ENCODE data around the gene OPHN1. TPM values are rescaled to one million over a fixed set of nuclear protein-coding genes. Genes with fewer than 3 reads are reported as not detected.

OPHN1 gene
- total and polyA plus RNA-seq, 2 of the 13 experiments (the other 11 are each of a cell fraction or from before 2014, with no cell fraction given), result 1.6 to 1.7 TPM

GRCh38 chrX:68365341-68365740 lies 68.0 kb downstream of the OPHN1 start:
- no TSS peak for BruUV-seq (replicated peaks)
- FAIRE-seq, result no peak
- Histone ChIP-seq H3K9ac (ENCODE audit: insufficient read depth, low read depth, low read length) (no peak overlapping the region), H3K4me3 (replicated peaks in 1 of 3; ENCODE audit: insufficient read depth in 1 of 3, low read depth in 2 of 3, low read length in 3 of 3) (no peak overlapping the region), H3K36me3 (replicated peaks in 1 of 2; ENCODE audit: control insufficient read depth in 1 of 2, insufficient read depth in 2 of 2, low read length in 2 of 2) (no peaks in the 10 kb centered on the region), H3K4me2 (ENCODE audit: low read depth, low read length) (no peak overlapping the region), H3K4me1 (ENCODE audit: insufficient read depth, low read length) (no peaks in the 10 kb centered on the region), H3K27me3 (ENCODE audit: control insufficient read depth in 1 of 2, insufficient read depth in 2 of 2, low read length in 2 of 2) (no peaks in the 10 kb centered on the region), H3K27ac (ENCODE audit: extremely low read length, insufficient read depth, low read length) (no peak overlapping the region), H3K79me2 (ENCODE audit: insufficient read depth, low read length) (no peaks in the 10 kb centered on the region), H2AFZ (ENCODE audit: low read length) (no peak overlapping the region), H3K9me3 (ENCODE audit: low read length) (no peaks in the 10 kb centered on the region), H4K20me1 (ENCODE audit: insufficient read depth, low read length) (no peaks in the 10 kb centered on the region)
- TF ChIP-seq ZNF282 (IDR thresholded peaks at IDR 0.05; ENCODE audit: partially characterized antibody) (no peak), CC2D1A (CRISPR knock-in tag; IDR thresholded peaks at IDR 0.05) (no peak), ZNF234 (CRISPR knock-in tag; conservative IDR thresholded peaks at IDR 0.05) (no peak), ZBTB14 (CRISPR knock-in tag; IDR thresholded peaks at IDR 0.05) (no peak), U2AF2 (IDR thresholded peaks at IDR 0.05; ENCODE audit: low read depth, low read length) (no peak), ARID2 (CRISPR knock-in tag; IDR thresholded peaks at IDR 0.05; ENCODE audit: borderline replicate concordance) (no peak), SP4 (CRISPR knock-in tag; IDR thresholded peaks at IDR 0.05) (no peak), MAFK (conservative IDR thresholded peaks at IDR 0.05 in 1 of 2, IDR thresholded peaks at IDR 0.05 in 1 of 2; ENCODE audit: low read length in 2 of 2) (no peak)
- intact Hi-C loops (cut with micrococcal nuclease; ENCODE audit: unreplicated experiment), result no loop called here
- ATAC-seq, result no peak
- in situ Hi-C loops (cut with HindIII; ENCODE audit: extremely low pct_ligation_motif_present, low pct_unique_long_range_greater_than_20kb), result no loop called here
- ChIA-PET CTCF (ENCODE audit: low intra/inter-chr PET ratio, low total read pairs) (no interaction called here), POLR2A (no interaction called here)
- 86% methylated on average over 4 of the region's 4 CpGs for WGBS (ENCODE audit: low lambda C conversion rate)
- DNase-seq (ENCODE audit: low spot score), result no peak

GRCh38 chrX:68363984-68364383 lies 69.3 kb downstream of the OPHN1 start:
- Histone ChIP-seq H3K27me3 (ENCODE audit: control insufficient read depth in 1 of 2, insufficient read depth in 2 of 2, low read length in 2 of 2) (no peaks in the 10 kb centered on the region), H3K4me3 (replicated peaks in 1 of 3; ENCODE audit: insufficient read depth in 1 of 3, low read depth in 2 of 3, low read length in 3 of 3) (no peak overlapping the region), H3K4me2 (ENCODE audit: low read depth, low read length) (no peak overlapping the region), H3K79me2 (ENCODE audit: insufficient read depth, low read length) (no peaks in the 10 kb centered on the region), H3K36me3 (replicated peaks in 1 of 2; ENCODE audit: control insufficient read depth in 1 of 2, insufficient read depth in 2 of 2, low read length in 2 of 2) (no peaks in the 10 kb centered on the region), H3K27ac (ENCODE audit: extremely low read length, insufficient read depth, low read length) (no peak overlapping the region), H3K9ac (ENCODE audit: insufficient read depth, low read depth, low read length) (no peak overlapping the region), H2AFZ (ENCODE audit: low read length) (no peak overlapping the region), H3K9me3 (ENCODE audit: low read length) (no peaks in the 10 kb centered on the region), H4K20me1 (ENCODE audit: insufficient read depth, low read length) (no peaks in the 10 kb centered on the region), H3K4me1 (ENCODE audit: insufficient read depth, low read length) (no peaks in the 10 kb centered on the region)
- TF ChIP-seq NCOA2 (CRISPR knock-in tag; IDR thresholded peaks at IDR 0.05), result no peak
- no peak for TF ChIP-seq ZMAT5 (CRISPR knock-in tag; IDR thresholded peaks at IDR 0.05; ENCODE audit: borderline replicate concordance, low read depth)
- no peak for TF ChIP-seq LCORL (IDR thresholded peaks at IDR 0.05)
- TF ChIP-seq LCORL (CRISPR knock-in tag; IDR thresholded peaks at IDR 0.05), result no peak
- in situ Hi-C loops (cut with HindIII; ENCODE audit: extremely low pct_ligation_motif_present, low pct_unique_long_range_greater_than_20kb), result no loop called here
- intact Hi-C loops (cut with micrococcal nuclease; ENCODE audit: unreplicated experiment), result no loop called here
- WGBS (ENCODE audit: low lambda C conversion rate), result 100% methylated on average over 2 of the region's 2 CpGs
- no TSS peak for BruUV-seq (replicated peaks)
- ChIA-PET CTCF (ENCODE audit: low intra/inter-chr PET ratio, low total read pairs) (no interaction called here), POLR2A (no interaction called here)
- DNase-seq (ENCODE audit: low spot score) (no peak), ATAC-seq (no peak), FAIRE-seq (no peak)

Data from HepG2 (cell line).